ENCODE results near the gene OBSL1.

Gene OBSL1

GRCh38 chr2:219512524-219513216, 58.7 kb downstream of the OBSL1 start:
- no peak for DNase-seq (ENCODE audit: low spot score)

- DNase-seq (ENCODE audit: low spot score): no peak
These were observed 59.6 kb downstream of the OBSL1 start for GRCh38 chr2:219511547-219512325.

GRCh38 chr2:219510512-219511135, 60.7 kb downstream of the OBSL1 start:
- no peak for DNase-seq (ENCODE audit: low spot score)

GRCh38 chr2:219509780-219510511, 61.4 kb downstream of the OBSL1 start:
- no peak for DNase-seq (ENCODE audit: low spot score)

- DNase-seq (ENCODE audit: low spot score): no peak
These were observed 62.2 kb downstream of the OBSL1 start for GRCh38 chr2:219508971-219509779.

- no peak for DNase-seq (ENCODE audit: low spot score)
These were observed 63.0 kb downstream of the OBSL1 start for GRCh38 chr2:219508444-219508734.

- no peak for DNase-seq (ENCODE audit: low spot score)
These were observed 63.5 kb downstream of the OBSL1 start for GRCh38 chr2:219507581-219508443.

GRCh38 chr2:219506802-219507526, 64.4 kb downstream of the OBSL1 start:
- no peak for DNase-seq (ENCODE audit: low spot score)

GRCh38 chr2:219506153-219506801, 65.1 kb downstream of the OBSL1 start:
- DNase-seq (ENCODE audit: low spot score): no peak

GRCh38 chr2:219505585-219505984, 65.8 kb downstream of the OBSL1 start:
- no peak for DNase-seq (ENCODE audit: low spot score)

- DNase-seq (ENCODE audit: low spot score): no peak
These were observed 68.7 kb downstream of the OBSL1 start for GRCh38 chr2:219502618-219503017.

- DNase-seq (ENCODE audit: low spot score): no peak
These were observed 69.5 kb downstream of the OBSL1 start for GRCh38 chr2:219501849-219502248.

All from left forelimb (tissue), 1 donor.